Stimulated activated CD8-positive, alpha-beta memory T cell treated with anti-CD3 and anti-CD28 coated beads, Interleukin-12 subunit alpha, Interleukin-12 subunit beta, amount 100 ng/mL, for 24 hours (primary cell): ENCODE results near the gene KCND2.

Experiments used
- DNase-seq: peaks from one replicate; pipeline ENCODE4 v3.0.0-alpha.2; 2020; ENCODE audit errors: extremely low read depth

KCND2 gene

DNA sequence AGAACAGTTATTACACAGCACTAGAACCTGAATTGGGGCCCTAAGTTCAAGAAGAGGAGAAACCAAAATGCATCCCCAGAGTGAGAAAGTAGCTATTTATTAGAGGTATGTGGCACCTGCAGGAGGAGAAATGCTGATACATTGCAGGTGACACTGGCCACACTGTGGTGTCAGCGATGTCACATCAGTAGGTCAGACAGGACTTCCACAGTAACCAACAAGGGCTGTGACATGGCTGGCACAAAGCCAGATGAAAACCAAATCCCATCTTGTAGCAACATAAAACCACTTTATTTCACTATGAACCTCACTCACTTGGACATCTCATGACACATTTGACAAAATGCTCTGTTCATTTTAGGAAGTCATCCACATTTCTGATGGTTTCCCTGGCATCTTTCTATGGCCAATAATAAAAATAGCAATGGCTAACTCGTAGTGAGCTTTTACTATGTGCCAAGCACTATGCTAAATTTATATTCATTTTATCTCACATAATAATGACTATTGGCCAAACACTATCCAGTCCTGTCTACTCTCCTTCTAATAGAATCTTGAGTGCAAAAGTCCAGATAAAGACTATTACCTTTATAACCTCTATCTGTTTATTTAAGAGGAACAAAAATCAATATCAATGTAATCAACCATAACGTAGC, 430.7 kb downstream of the KCND2 start:
- no peak for DNase-seq

GRCh38 chr7:120709252-120709971, 436.4 kb downstream of the KCND2 start:
- no peak for DNase-seq

DNA sequence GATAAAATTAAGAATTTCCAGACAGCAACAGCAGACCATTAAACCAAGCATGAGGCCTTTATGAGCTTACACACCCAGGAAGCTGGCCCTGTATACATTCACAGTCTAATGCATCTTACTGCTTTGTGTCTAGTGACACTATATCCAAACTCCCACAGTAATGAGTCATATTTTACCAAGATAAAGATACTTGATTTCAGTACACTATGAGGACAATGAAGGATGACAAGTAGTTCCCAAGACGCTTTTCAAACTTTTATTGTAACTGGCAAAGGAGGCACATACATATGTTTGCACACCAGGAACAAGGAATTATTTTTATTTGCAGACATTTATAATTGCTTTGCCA, 437.0 kb downstream of the KCND2 start:
- no peak for DNase-seq

- no peak for DNase-seq
These were observed 442.0 kb downstream of the KCND2 start for GRCh38 chr7:120714945-120715344.

DNA sequence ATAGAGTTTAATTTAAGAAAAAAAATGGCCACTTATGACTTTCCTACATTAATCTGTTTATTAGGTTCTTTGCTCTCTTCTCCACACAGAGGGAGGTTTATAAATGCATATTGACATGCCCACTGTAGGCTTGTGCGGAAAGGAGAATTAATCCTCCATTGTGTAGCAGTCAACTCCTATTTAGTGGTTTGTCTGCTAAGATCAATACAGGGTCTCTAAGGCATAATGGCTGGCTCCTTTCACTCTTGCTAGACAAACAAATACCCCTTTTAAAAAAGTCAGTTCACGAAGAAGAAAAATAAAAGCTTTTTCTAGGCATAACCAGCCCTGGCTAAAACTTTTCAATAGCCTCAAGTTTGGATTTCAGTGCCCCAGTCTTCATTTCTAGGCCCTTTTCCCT, 443.3 kb downstream of the KCND2 start:
- DNase-seq = no peak

- no peak for DNase-seq
These were observed 444.2 kb downstream of the KCND2 start for GRCh38 chr7:120717166-120717565.

DNA sequence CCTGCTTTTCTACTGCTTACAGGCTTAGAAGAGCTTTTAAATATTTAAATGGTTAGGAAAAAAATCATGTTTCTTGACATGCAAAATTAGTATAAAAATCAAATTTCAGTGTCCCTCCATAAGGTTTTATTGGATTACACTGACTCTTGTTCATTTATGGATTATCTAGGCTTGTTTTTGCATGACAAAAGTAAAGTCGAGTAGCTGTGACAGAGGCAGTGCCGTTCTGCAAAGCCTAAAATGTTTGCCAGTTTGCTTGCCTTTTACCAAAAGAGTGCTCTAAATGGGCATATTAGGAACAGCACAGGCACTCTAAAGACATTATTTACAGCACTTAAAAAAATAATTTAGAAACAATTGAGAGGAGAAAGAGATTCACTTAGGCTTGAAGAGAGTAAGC, 445.4 kb downstream of the KCND2 start:
- DNase-seq = no peak

- no peak for DNase-seq
These were observed 447.3 kb downstream of the KCND2 start for GRCh38 chr7:120720317-120720716.

DNA sequence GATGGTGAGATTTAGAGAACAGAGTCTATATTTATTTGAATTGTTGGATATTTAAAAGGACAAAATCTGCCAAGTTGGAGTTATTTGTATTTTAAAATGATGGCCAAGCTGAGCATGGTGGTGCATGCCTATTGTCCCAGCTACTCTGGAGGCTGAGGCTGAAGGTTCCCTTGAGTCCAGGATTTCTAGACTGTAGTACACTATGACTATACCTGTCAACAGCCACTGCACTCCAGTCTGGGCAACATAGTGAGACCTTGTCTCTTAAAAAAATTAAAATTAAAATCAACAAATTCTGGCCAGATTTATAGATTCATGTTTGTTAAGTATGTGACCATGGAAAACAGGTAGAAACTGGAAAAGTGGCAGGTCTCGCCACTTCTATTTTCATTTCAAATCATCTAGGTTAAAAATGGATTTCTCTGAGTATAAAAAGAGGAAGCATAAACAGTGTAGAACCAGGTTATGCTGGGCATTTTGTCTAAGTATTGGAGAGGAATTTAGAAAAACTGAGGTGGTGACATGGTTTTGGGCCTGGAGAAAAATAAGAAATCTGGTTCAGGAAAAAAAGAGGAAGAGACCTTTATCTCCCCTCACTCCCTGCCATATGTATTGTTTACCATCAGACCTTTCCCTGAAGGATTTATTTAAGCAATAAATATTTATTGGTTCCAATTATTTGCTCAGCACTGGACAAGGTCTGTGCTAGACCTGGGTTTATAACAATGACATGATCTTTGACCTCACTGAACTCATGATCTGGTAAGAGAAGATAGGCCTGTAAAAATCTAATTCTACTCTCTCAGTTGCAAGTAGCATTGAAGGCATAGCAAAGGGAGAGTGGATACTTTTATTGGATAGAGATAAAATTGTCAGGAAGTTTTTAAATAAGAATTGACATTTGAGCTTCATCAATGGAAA, 450.8 kb downstream of the KCND2 start:
- no peak for DNase-seq

GRCh38 chr7:120724448-120724847, 451.5 kb downstream of the KCND2 start:
- DNase-seq = no peak

DNA sequence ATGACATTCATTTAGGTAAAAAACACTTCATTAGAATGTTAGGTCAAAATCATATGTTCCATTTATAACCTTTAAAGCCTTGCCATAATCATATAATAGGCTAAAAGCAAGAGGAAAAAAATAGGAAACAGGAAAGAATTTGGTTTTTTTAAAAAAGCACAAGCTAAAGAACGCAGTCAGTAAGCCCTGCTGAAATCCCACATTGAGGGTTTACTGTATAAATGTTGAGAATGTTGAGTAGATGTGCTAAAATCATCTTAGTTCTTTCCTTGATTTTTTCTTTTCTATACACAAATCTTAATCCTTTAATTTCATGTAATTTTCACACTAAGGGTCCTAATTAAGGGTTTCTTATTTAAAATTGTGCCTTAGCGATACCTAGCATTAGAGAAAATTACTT, 452.0 kb downstream of the KCND2 start:
- DNase-seq = no peak

DNA sequence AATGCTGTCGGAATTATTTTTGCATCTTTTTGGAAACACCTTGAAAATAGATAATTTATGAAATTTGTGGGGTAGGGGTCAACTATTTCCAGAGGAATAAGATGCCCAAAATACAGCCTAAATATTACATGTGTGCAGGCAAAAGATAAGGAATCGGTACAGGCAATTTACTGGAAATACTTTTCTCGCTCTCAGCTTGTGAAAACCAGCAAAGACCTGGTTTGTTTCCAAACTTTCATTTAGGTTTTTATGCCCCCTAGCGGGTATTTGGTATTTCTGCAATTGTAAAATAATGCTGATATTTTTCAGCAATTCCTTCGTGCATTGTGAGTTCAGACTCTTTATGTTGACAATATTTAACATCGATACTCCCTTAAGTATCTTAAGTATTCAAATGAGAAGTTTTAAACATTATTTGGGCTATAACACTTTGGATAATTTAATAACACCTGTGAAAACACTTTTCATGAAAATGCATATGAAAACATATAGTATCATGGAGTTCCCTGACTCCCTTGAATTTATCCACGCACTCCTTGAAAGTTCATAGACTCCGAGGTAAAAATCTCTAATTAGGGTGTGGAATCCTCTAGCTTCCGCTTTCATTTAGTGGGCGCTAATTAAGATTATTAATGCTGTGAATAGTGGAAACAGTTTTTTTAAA, 452.5 kb downstream of the KCND2 start:
- DNase-seq = no peak

GRCh38 chr7:120729245-120729644, 456.3 kb downstream of the KCND2 start:
- DNase-seq = no peak

- DNase-seq = no peak
These were observed 458.3 kb downstream of the KCND2 start for GRCh38 chr7:120731271-120731670.

DNA sequence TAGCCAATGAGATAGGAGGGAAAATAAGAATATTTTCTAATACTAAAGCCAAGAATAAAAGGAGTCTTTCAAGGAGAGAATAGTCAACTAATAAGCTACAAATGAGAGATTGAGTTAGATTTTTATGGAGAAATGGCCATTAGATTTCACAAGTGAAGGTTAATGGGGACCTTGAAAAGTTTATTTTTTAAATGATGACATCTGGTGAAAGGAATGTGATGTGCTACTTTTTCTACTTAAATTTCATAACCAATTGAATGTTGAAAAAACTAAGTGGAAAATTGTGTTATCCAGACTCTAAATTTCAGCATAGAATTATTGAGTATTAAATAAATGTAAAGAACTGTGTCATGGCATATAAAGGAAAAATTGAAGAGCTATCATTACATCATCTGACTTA, 459.3 kb downstream of the KCND2 start:
- DNase-seq = no peak

- DNase-seq = no peak
These were observed 460.2 kb downstream of the KCND2 start for GRCh38 chr7:120733143-120733542.

DNA sequence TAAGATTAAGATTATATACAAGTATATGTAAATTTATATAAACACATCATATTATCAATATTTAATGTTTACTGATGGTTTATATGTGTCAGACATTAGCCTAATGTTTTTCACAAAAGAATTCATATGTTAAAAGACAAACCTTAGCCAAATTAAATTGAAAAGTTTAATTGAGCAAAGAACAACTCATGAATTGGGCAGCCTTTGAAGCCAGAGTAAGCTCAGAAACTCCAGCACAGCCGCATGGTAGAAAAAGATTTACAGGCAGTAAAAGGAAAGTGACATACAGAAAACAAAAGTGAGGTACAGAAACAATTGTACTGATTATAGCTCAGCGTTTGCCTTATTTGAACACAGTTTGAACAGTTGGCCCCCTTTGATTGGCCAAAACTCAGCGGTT, 460.9 kb downstream of the KCND2 start:
- DNase-seq = no peak

DNA sequence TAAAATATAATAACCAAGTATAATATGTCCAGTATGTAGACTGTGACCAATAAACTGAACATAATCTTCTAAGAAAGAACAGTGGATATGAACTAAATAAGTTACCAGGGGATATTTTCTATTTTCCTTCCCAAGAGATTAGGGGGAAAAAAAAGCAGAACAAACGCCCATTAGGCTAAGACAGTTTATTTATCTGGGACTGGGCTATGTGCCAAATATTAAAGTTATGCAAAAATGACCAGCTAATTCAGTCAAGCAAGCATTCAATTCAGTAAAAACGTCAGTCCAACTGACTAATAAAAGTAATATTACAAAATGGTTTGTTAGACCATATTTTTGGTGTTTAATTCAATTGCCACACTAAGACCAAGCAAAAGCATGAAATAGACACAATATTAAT, 462.8 kb downstream of the KCND2 start:
- DNase-seq = no peak

- DNase-seq = no peak
These were observed 465.8 kb downstream of the KCND2 start for GRCh38 chr7:120738816-120739215.

GRCh38 chr7:120740348-120740747, 467.4 kb downstream of the KCND2 start:
- no peak for DNase-seq

GRCh38 chr7:120741371-120742042, 468.5 kb downstream of the KCND2 start:
- no peak for DNase-seq

DNA sequence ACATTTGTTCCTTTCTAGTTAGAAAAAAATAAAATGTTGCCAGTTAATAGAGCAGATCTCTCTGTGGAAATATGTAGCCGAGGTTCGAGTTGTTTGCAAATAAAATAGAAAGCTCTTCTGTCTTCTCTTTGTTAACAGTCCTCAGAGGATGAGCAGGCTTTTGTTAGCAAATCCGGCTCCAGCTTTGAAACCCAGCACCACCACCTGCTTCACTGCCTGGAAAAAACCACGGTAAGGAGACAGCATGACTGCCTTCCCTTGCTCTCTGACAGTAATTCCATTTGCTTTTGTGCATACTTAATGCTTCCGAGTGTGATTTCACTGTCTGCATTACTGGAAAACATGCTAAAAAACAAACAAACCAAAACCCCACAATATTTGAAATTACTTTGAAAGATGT, 469.4 kb downstream of the KCND2 start:
- DNase-seq = no peak
